ENCODE results near the gene BANP. TPM values are rescaled to one million over a fixed set of nuclear protein-coding genes. Genes with fewer than 3 reads are reported as not detected.

Gene BANP
- total RNA-seq, 1 experiment from 2014 or later, result 24.2 TPM

DNA sequence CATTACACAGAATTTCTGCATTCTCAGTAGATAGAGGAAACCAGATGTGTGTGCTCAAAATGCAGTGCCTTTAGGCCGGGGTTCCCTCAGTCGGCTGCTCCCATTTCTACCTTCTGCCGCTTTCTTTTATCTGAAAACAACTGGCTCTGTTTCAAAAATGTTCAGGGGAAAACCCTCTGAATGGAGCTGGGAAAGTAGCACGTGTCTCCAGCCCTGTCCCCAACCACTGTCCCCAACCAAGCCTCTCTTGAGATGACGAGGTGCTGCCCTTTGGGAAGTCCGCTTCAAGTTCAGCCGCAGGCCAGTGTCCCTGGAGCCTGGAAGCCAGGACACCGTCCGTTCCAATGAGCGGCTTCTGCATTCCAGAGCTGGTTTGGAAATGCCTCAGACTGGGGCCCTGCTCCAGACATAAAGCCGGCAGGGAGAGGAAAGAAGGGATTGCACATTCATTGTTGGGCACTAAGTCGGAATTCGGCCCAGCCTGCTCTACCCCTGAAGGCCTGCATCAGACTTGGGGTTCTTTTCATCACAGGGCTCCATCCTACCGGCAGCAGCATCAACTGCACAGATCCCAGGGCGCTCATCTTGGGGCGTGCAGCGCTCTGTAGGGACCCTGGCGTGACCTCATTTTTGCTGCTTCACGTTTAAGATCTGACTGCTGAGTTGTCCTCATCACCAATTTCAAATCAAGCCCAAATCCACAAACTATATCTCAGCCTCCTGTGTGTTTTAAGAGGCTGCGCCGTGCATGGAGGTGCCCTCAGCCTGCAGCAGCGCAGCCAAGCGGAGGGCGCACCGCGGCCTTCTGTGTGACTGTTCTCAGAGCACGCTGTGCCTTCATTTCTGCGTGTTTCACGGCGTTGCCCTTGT is 111.3 kb downstream of the BANP start:
- Histone ChIP-seq H3K4me1 (ENCODE audit: insufficient read depth, low read length) (no peaks in the 10 kb centered on the region), H3F3A (ENCODE audit: low read length, unreplicated experiment) (no peaks in the 10 kb centered on the region), H3K4me3 (ENCODE audit: low read length) (no peak overlapping the region), H3K79me2 (ENCODE audit: low read length) (no peaks in the 10 kb centered on the region), H2AFZ (ENCODE audit: low read length) (no peak overlapping the region), H3K4me2 (ENCODE audit: low read length) (no peak overlapping the region), H3K27me3 (ENCODE audit: low read length) (no peaks in the 10 kb centered on the region), H3K27ac (ENCODE audit: low read length) (no peak overlapping the region), H3K9ac (ENCODE audit: low read length) (no peak overlapping the region), H3K36me3 (ENCODE audit: low read depth, low read length) (no peaks in the 10 kb centered on the region), H3K9me3 (ENCODE audit: low read length) (no peaks in the 10 kb centered on the region), H3K9me2 (replicated peaks; ENCODE audit: low read length) (no peaks in the 10 kb centered on the region), H4K20me1 (ENCODE audit: low read length) (no peaks in the 10 kb centered on the region)
- DNase-seq (no peak), ATAC-seq (no peak)
- TF ChIP-seq EZH2phosphoT487 (IDR thresholded peaks at IDR 0.05; ENCODE audit: borderline replicate concordance, low read length), result no peak
- TF ChIP-seq, protein P1, sequence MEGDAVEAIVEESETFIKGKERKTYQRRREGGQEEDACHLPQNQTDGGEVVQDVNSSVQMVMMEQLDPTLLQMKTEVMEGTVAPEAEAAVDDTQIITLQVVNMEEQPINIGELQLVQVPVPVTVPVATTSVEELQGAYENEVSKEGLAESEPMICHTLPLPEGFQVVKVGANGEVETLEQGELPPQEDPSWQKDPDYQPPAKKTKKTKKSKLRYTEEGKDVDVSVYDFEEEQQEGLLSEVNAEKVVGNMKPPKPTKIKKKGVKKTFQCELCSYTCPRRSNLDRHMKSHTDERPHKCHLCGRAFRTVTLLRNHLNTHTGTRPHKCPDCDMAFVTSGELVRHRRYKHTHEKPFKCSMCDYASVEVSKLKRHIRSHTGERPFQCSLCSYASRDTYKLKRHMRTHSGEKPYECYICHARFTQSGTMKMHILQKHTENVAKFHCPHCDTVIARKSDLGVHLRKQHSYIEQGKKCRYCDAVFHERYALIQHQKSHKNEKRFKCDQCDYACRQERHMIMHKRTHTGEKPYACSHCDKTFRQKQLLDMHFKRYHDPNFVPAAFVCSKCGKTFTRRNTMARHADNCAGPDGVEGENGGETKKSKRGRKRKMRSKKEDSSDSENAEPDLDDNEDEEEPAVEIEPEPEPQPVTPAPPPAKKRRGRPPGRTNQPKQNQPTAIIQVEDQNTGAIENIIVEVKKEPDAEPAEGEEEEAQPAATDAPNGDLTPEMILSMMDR (conservative IDR thresholded peaks at IDR 0.05; ENCODE audit: low read depth, low read length), result no peak
- TF ChIP-seq EZH2 (IDR thresholded peaks at IDR 0.05; ENCODE audit: low read length, unreplicated experiment), result no peak
- CTCF ChIA-PET, result no interaction called here
- POLR2A ChIA-PET (ENCODE audit: unreplicated experiment), result no interaction called here
- no TSS peak for BruUV-seq (replicated peaks)
- intact Hi-C loops (cut with micrococcal nuclease), result no loop called here

DNA sequence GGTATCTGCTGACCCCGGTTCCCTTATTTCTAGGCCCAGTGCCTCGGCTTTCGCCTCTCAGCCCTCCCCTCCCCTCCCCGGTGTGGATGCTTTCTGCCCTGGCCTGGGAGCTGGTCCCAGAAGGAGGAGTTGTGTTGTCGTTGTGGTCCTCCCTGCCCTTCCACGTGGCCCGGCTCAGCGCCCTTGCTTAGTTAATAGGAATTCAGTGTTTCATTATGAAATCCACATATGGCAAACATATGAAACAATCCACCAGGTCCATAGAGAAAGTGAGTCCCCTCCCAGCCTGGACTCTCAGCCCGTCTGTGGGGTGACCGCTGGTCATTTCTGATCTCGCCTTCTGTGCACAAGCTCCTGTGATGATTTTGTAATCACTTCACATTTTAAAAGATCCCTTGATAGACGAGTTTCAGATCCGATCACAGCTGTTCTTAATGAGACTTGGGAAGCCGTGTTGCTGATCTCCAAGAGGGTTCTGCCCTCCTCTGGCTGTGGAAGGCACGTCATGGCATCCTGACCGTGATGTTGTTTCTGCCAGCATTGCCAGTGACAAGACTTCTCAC is 112.1 kb downstream of the BANP start:
- no peaks in the 10 kb centered on the region for H3K9me2 ChIP-seq (replicated peaks; ENCODE audit: low read length)
- no peak overlapping the region for H3K27ac ChIP-seq (ENCODE audit: low read length)
- TF ChIP-seq, protein P1 (conservative IDR thresholded peaks at IDR 0.05; ENCODE audit: low read depth, low read length), result no peak
- TF ChIP-seq EZH2 (IDR thresholded peaks at IDR 0.05; ENCODE audit: low read length, unreplicated experiment) (no peak), EZH2phosphoT487 (IDR thresholded peaks at IDR 0.05; ENCODE audit: borderline replicate concordance, low read length) (no peak)
- no peak overlapping the region for H3K4me2 ChIP-seq (ENCODE audit: low read length)
- H3K9ac ChIP-seq (ENCODE audit: low read length), result no peak overlapping the region
- H3F3A ChIP-seq (ENCODE audit: low read length, unreplicated experiment), result no peaks in the 10 kb centered on the region
- H3K9me3 ChIP-seq (ENCODE audit: low read length), result no peaks in the 10 kb centered on the region
- POLR2A ChIA-PET (ENCODE audit: unreplicated experiment), result no interaction called here
- no TSS peak for BruUV-seq (replicated peaks)
- H3K4me3 ChIP-seq (ENCODE audit: low read length), result no peak overlapping the region
- intact Hi-C loops (cut with micrococcal nuclease), result no loop called here
- H3K4me1 ChIP-seq (ENCODE audit: insufficient read depth, low read length), result no peaks in the 10 kb centered on the region
- no peaks in the 10 kb centered on the region for H4K20me1 ChIP-seq (ENCODE audit: low read length)
- H3K27me3 ChIP-seq (ENCODE audit: low read length), result no peaks in the 10 kb centered on the region
- ATAC-seq, result no peak
- CTCF ChIA-PET, result no interaction called here
- H2AFZ ChIP-seq (ENCODE audit: low read length), result no peak overlapping the region
- H3K36me3 ChIP-seq (ENCODE audit: low read depth, low read length), result no peaks in the 10 kb centered on the region
- H3K79me2 ChIP-seq (ENCODE audit: low read length), result no peaks in the 10 kb centered on the region
- DNase-seq, result no peak

Data from PC-3 (cell line).